Thyroid gland (tissue), 4 donors: ENCODE results near the gene MTMR2. TPM values are rescaled to one million over a fixed set of nuclear protein-coding genes. Genes with fewer than 3 reads are reported as not detected.

Experiments used
- DNase-seq, 2 donors: peaks; one replicate each; pipeline ENCODE4 v3.0.0-alpha.2; 2019
- H3K27ac ChIP-seq, 3 donors: fragments of 200-600 bp; sonication (generic); 1 replicate in 2 of 3; 2 replicates in 1 of 3; pipeline ENCODE4 v1.5.1; 2016 to 2019; ENCODE audit warnings: mild to moderate bottlenecking in 1 of 3, moderate library complexity in 1 of 3
- H3K27me3 ChIP-seq: fragments of 200-600 bp; sonication (generic); one replicate; pipeline ENCODE4 v1.5.1; 2019
- H3K36me3 ChIP-seq, 2 donors: fragments of 200-600 bp; sonication (generic); one replicate each; pipeline ENCODE4 v1.5.1; 2016 to 2019
- H3K4me1 ChIP-seq, 2 donors: fragments of 200-600 bp; sonication (generic); one replicate each; pipeline ENCODE4 v1.5.1; 2017 to 2019
- H3K4me3 ChIP-seq, 3 donors: fragments of 200-600 bp; sonication (generic); replicated peaks in 1 of 3; 1 replicate in 2 of 3; 2 replicates in 1 of 3; pipeline ENCODE4 v1.5.1; 2016; ENCODE audit warnings: mild to moderate bottlenecking in 1 of 3
- H3K9me3 ChIP-seq: fragments of 200-600 bp; sonication (generic); one replicate; pipeline ENCODE4 v1.5.1; 2017
- CTCF ChIP-seq, 6 experiments: fragments of 200-600 bp in 3 of 6; fragments of 450-650 bp in 3 of 6; sonication (generic) in 3 of 6; IDR thresholded peaks; one replicate each; pipeline ENCODE4 v1.5.1; 2016 to 2019; ENCODE audit warnings: antibody characterized with exemption in 6 of 6, mild to moderate bottlenecking in 2 of 6, inconsistent platforms in 1 of 6, moderate library complexity in 1 of 6
- POLR2A ChIP-seq, 2 donors: fragments of 450-650 bp; IDR thresholded peaks; one replicate each; pipeline ENCODE4 v1.6.1; 2017; ENCODE audit warnings: antibody characterized with exemption in 2 of 2, mild to moderate bottlenecking in 2 of 2, moderate library complexity in 1 of 2
- WGBS, 2 donors: methylation state at CpG; one replicate each; pipeline ENCODE4 v1.1.5; 2017; 5-methylcytosine and 5-hydroxymethylcytosine counted together
- intact Hi-C: fragments of 100-400 bp; cut with DNase I; formaldehyde crosslinking; loops from one replicate; pipeline ENCODE4 v1.15.1; 2023
- total RNA-seq, 4 donors: library from RNA; depleted of rRNA; stranded (reverse); fragments of >200 nt; gene quantifications; one replicate each; pipeline ENCODE4 v1.2.3, GENCODE V29; 2016

The MTMR2 gene
- total RNA-seq, 4 donors from 2014 or later: 24.1 to 27.5 (median 27.0) TPM

GRCh38 chr11:95904009-95904650 is 19.8 kb downstream of the MTMR2 start:
- DNase-seq: no peak
- intact Hi-C loops: no loop called here
- H3K27me3 ChIP-seq: no peaks in the 10 kb centered on the region
- H3K9me3 ChIP-seq: no peaks in the 10 kb centered on the region
- H3K4me1 ChIP-seq: no peaks in the 10 kb centered on the region
- H3K27ac ChIP-seq: no peak overlapping the region
- no peaks in the 10 kb centered on the region for H3K36me3 ChIP-seq
- no peak overlapping the region for H3K4me3 ChIP-seq
- 76 to 78% methylated on average over 5 of the region's 5 CpGs for WGBS, 2 donors
- TF ChIP-seq CTCF (IDR thresholded peaks at IDR 0.05): no peak
- no peak for TF ChIP-seq POLR2A (IDR thresholded peaks at IDR 0.05)

DNA sequence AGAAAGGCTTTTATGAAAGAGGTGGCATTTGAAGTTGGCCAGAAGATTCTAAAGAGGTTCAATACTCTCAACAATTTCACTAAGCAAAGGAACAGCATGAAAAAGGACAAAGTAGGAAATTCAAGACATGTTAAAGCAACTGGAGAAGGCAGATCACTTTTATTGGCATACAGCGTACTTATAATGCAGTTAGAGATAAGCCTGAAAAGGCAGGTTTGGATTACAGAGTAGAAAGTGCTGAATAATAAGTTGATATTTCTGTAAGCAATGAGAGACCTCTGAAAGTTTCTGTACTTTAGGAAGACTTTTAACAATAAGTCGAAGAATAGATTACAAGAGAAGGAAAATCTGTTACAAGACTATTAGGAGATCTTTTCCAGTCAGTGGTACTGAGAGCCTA is 25.1 kb downstream of the MTMR2 start:
- Histone ChIP-seq H3K4me1 (peaks cover 0 to 11% of the 10 kb centered on the region in 2 donors), H3K9me3 (no peaks in the 10 kb centered on the region), H3K4me3 (no peak overlapping the region), H3K27me3 (no peaks in the 10 kb centered on the region), H3K36me3 (no peaks in the 10 kb centered on the region), H3K27ac (no peak overlapping the region)
- no peak for DNase-seq
- TF ChIP-seq CTCF (IDR thresholded peaks at IDR 0.05): no peak
- no peak for TF ChIP-seq POLR2A (IDR thresholded peaks at IDR 0.05)
- intact Hi-C loops: no loop called here
- 90 to 92% methylated on average over 2 of the region's 2 CpGs for WGBS, 2 donors

DNA sequence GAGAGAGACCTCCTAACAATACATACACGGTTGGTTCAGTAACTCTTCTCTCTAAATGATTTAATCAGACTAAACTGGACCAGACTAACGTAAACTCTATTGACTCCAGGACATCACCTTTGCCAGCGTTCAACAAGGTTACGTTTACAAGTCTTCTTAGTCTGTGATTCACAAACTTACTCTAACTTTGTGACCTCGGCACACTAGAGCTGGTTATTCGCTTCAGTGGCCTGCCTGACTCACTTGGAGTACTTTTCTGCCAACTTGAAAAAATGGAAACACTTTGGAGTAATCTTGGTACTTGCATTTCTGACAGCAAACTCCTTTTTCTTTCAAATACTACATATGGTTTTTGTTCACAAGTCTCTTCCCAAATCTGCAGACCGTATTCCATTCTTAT is 26.2 kb downstream of the MTMR2 start:
- no peak for TF ChIP-seq CTCF (IDR thresholded peaks at IDR 0.05)
- no peak for TF ChIP-seq POLR2A (IDR thresholded peaks at IDR 0.05)
- DNase-seq: peak; percentile 14 to 27
- intact Hi-C loops: no loop called here
- H3K4me1 ChIP-seq: peaks cover 0 to 11% of the 10 kb centered on the region in 2 donors
- no peaks in the 10 kb centered on the region for H3K9me3 ChIP-seq
- no peaks in the 10 kb centered on the region for H3K27me3 ChIP-seq
- no peak overlapping the region for H3K4me3 ChIP-seq
- 66 to 71% methylated on average over 7 of the region's 7 CpGs for WGBS, 2 donors
- no peaks in the 10 kb centered on the region for H3K36me3 ChIP-seq
- no peak overlapping the region for H3K27ac ChIP-seq

DNA sequence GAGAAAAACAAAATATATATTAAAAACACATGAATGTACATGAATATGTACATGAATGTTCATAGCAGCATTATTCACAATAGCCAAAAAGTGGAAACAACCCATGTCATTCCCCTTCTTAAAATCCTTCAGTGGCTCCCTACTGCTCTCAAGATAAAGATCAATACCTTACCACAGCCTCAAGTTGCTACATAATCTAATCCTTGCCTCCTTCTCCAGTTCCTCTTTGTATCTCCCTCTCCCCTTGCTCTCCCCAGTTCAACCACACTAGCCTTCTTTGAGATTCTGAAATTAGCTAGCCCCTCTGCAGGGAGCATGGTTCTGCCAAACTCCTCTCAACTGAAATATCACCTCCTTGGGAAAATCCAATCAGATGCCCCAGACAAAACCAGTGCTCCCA is 28.1 kb downstream of the MTMR2 start:
- H3K9me3 ChIP-seq: no peaks in the 10 kb centered on the region
- intact Hi-C loops: no loop called here
- no peak for DNase-seq
- peaks cover 0 to 24% of the 10 kb centered on the region in 2 donors for H3K4me1 ChIP-seq
- H3K4me3 ChIP-seq: no peak overlapping the region
- H3K27me3 ChIP-seq: no peaks in the 10 kb centered on the region
- TF ChIP-seq POLR2A (IDR thresholded peaks at IDR 0.05) (no peak), CTCF (IDR thresholded peaks at IDR 0.05) (no peak)
- no peak overlapping the region for H3K27ac ChIP-seq
- no peaks in the 10 kb centered on the region for H3K36me3 ChIP-seq

DNA sequence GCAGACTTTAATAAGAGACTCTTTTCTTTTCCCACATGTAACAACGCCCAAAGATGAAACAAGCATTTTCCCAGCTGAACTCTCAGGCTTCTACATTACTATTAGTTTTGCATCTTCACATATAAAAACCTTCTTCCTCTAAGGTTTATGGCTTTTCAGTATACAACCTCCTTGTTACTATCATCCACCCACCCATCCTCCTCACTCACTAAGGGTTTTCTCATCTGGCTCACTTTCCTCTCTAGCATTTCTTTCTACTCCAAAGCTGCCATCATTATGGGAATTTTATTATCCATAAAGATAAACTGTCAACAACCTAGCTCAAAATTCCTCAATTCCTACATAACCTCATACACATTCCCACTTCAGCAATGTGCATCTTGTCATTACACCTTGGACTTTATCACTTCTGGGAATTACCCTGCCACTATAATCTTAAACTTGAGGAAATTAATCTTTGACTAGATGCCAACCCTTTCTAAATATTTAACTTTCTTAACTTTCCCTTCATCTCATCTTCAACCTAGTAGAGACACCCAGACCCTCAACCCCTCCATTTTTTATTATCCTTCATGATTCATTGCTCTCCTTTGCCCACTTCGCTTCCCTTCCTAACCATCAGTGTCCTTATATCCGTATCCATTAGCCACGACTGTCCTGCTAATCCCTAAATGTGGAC is 30.9 kb downstream of the MTMR2 start:
- Histone ChIP-seq H3K27me3 (no peaks in the 10 kb centered on the region), H3K36me3 (no peaks in the 10 kb centered on the region), H3K27ac (no peak overlapping the region), H3K4me1 (peaks cover 0 to 23% of the 10 kb centered on the region in 2 donors), H3K4me3 (no peak overlapping the region), H3K9me3 (no peaks in the 10 kb centered on the region)
- intact Hi-C loops: no loop called here
- TF ChIP-seq CTCF (IDR thresholded peaks at IDR 0.05) (no peak), POLR2A (IDR thresholded peaks at IDR 0.05) (no peak)
- no peak for DNase-seq
- 93 to 94% methylated on average over 4 of the region's 4 CpGs for WGBS, 2 donors
